HG02623 (cell line): ENCODE results near the gene ATP6V0D1.

Experiments
- ATAC-seq: cut with Tn5 transposase; IDR thresholded peaks from one replicate; pipeline ENCODE4 v1.9.1; 2021; ENCODE audit warnings: moderate library complexity; ENCODE audit not compliant: unreplicated experiment

Gene ATP6V0D1

GRCh38 chr16:67463691-67464090 is 17.3 kb downstream of the ATP6V0D1 start:
- no peak for ATAC-seq

GRCh38 chr16:67463059-67463458 is 17.9 kb downstream of the ATP6V0D1 start:
- no peak for ATAC-seq

- ATAC-seq: no peak
Observed at GRCh38 chr16:67462279-67462655, 18.7 kb downstream of the ATP6V0D1 start.

- ATAC-seq: no peak
Observed at GRCh38 chr16:67461600-67462278, 19.2 kb downstream of the ATP6V0D1 start.

GRCh38 chr16:67460961-67461360 is 20.0 kb downstream of the ATP6V0D1 start:
- ATAC-seq: no peak

GRCh38 chr16:67460168-67460567 is 20.8 kb downstream of the ATP6V0D1 start:
- ATAC-seq: no peak

GRCh38 chr16:67459861-67460150 is 21.2 kb downstream of the ATP6V0D1 start:
- ATAC-seq: no peak

- ATAC-seq: no peak
Observed at GRCh38 chr16:67459066-67459860, 21.7 kb downstream of the ATP6V0D1 start.

- no peak for ATAC-seq
Observed at GRCh38 chr16:67458121-67458641, 22.8 kb downstream of the ATP6V0D1 start.

GRCh38 chr16:67457611-67458010 is 23.3 kb downstream of the ATP6V0D1 start:
- ATAC-seq: no peak

GRCh38 chr16:67456391-67457081 is 24.4 kb downstream of the ATP6V0D1 start:
- ATAC-seq: no peak

- no peak for ATAC-seq
Observed at GRCh38 chr16:67454852-67455251, 26.1 kb downstream of the ATP6V0D1 start.

- ATAC-seq: no peak
Observed at GRCh38 chr16:67454104-67454503, 26.9 kb downstream of the ATP6V0D1 start.

GRCh38 chr16:67451704-67452435 is 29.1 kb downstream of the ATP6V0D1 start:
- no peak for ATAC-seq

- no peak for ATAC-seq
Observed at GRCh38 chr16:67451061-67451703, 29.8 kb downstream of the ATP6V0D1 start.

- ATAC-seq: no peak
Observed at GRCh38 chr16:67449739-67450138, 31.2 kb downstream of the ATP6V0D1 start.

GRCh38 chr16:67449336-67449735 is 31.6 kb downstream of the ATP6V0D1 start:
- no peak for ATAC-seq

- ATAC-seq: no peak
Observed at GRCh38 chr16:67448580-67448979, 32.4 kb downstream of the ATP6V0D1 start.

GRCh38 chr16:67447508-67448076 is 33.4 kb downstream of the ATP6V0D1 start:
- ATAC-seq: no peak

GRCh38 chr16:67446968-67447507 is 33.9 kb downstream of the ATP6V0D1 start:
- no peak for ATAC-seq
